Measurements from ENCODE around the gene CAB39L.

CAB39L gene

GRCh38 chr13:49311816-49312215, 132.0 kb downstream of the CAB39L start:
- H3K4me1 ChIP-seq (ENCODE audit: control insufficient read depth in 1 of 2, insufficient read depth in 1 of 2, low read depth in 1 of 2, low read length in 1 of 2), result no peaks in the 10 kb centered on the region
- H3K9me3 ChIP-seq, result no peaks in the 10 kb centered on the region
- no peak overlapping the region for H3K4me3 ChIP-seq (ENCODE audit: low read depth in 1 of 2, low read length in 1 of 2)
- H3K36me3 ChIP-seq, result peaks cover 8% of the 10 kb centered on the region
- H3K27ac ChIP-seq, result no peak overlapping the region
- TF ChIP-seq CTCF (IDR thresholded peaks at IDR 0.05), result no peak
- no peaks in the 10 kb centered on the region for H3K27me3 ChIP-seq

- H3K27ac ChIP-seq, result no peak overlapping the region
- TF ChIP-seq CTCF (IDR thresholded peaks at IDR 0.05), result no peak
- H3K4me1 ChIP-seq (ENCODE audit: control insufficient read depth in 1 of 2, insufficient read depth in 1 of 2, low read depth in 1 of 2, low read length in 1 of 2), result no peaks in the 10 kb centered on the region
- H3K27me3 ChIP-seq, result no peaks in the 10 kb centered on the region
- no peaks in the 10 kb centered on the region for H3K9me3 ChIP-seq
- no peak overlapping the region for H3K4me3 ChIP-seq (ENCODE audit: low read depth in 1 of 2, low read length in 1 of 2)
- H3K36me3 ChIP-seq, result peaks cover 8% of the 10 kb centered on the region
These were observed 133.6 kb downstream of the CAB39L start for GRCh38 chr13:49310251-49310650.

GRCh38 chr13:49308921-49309408, 134.9 kb downstream of the CAB39L start:
- Histone ChIP-seq H3K9me3 (no peaks in the 10 kb centered on the region), H3K36me3 (peaks cover 8% of the 10 kb centered on the region), H3K4me3 (ENCODE audit: low read depth in 1 of 2, low read length in 1 of 2) (no peak overlapping the region), H3K27ac (no peak overlapping the region), H3K4me1 (ENCODE audit: control insufficient read depth in 1 of 2, insufficient read depth in 1 of 2, low read depth in 1 of 2, low read length in 1 of 2) (no peaks in the 10 kb centered on the region), H3K27me3 (no peaks in the 10 kb centered on the region)
- no peak for TF ChIP-seq CTCF (IDR thresholded peaks at IDR 0.05)

DNA sequence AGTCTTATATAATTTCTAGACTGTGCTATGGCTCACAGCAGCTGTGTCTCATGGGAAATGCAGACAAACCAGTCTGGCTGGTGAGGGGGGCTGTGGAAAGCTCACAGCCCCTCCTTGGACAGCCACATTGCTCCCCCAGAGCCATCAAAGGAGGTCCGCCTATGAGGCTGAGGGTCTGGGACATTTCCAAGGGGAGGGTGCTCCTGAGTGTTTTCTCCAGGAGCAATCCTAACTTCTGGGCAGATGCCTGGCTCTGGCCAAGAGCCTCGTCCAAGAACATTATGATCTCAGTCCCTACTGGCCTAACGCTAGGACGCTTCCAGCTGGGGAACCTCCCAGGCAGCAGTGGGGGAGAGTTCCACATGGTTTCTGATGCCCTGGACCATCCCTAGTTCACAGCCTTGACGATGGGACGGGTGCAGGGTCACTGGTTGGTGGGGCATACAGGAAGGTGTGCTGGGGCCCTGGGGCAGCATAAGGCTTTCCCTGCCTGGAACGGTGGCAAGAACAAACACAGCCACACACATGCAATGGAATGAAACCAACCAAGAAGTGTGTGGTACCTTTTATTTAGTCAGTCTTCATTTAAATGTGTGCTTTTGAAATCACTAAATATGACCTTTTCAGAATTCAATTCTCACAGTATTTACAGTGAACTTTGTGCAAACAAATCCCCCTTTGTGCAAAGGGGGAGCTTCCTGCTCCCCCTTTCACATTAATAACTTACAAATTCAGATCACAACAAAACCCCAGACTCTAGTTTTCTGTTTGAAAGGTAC, 135.6 kb downstream of the CAB39L start:
- Histone ChIP-seq H3K9me3 (no peaks in the 10 kb centered on the region), H3K4me1 (ENCODE audit: control insufficient read depth in 1 of 2, insufficient read depth in 1 of 2, low read depth in 1 of 2, low read length in 1 of 2) (no peaks in the 10 kb centered on the region), H3K27me3 (no peaks in the 10 kb centered on the region), H3K27ac (no peak overlapping the region), H3K4me3 (ENCODE audit: low read depth in 1 of 2, low read length in 1 of 2) (no peak overlapping the region), H3K36me3 (peaks cover 8% of the 10 kb centered on the region)
- no peak for TF ChIP-seq CTCF (IDR thresholded peaks at IDR 0.05)

GRCh38 chr13:49307365-49307764, 136.5 kb downstream of the CAB39L start:
- H3K36me3 ChIP-seq, result peaks cover 8% of the 10 kb centered on the region
- H3K4me1 ChIP-seq (ENCODE audit: control insufficient read depth in 1 of 2, insufficient read depth in 1 of 2, low read depth in 1 of 2, low read length in 1 of 2), result no peaks in the 10 kb centered on the region
- no peak overlapping the region for H3K4me3 ChIP-seq (ENCODE audit: low read depth in 1 of 2, low read length in 1 of 2)
- H3K27ac ChIP-seq, result no peak overlapping the region
- H3K27me3 ChIP-seq, result no peaks in the 10 kb centered on the region
- no peak for TF ChIP-seq CTCF (IDR thresholded peaks at IDR 0.05)
- H3K9me3 ChIP-seq, result no peaks in the 10 kb centered on the region

Data from neutrophil (primary cell).